HG02763 (cell line): ENCODE data around the gene CEP104.

Source experiments
- ATAC-seq: cut with Tn5 transposase; IDR thresholded peaks from one replicate; pipeline ENCODE4 v1.9.1; 2021; ENCODE audit warnings: mild to moderate bottlenecking, moderate library complexity; ENCODE audit not compliant: unreplicated experiment

Gene CEP104

GRCh38 chr1:3856923-3857790, at the start of gene CEP104, which contains the start of gene DFFB:
CEP104 (minus strand) TSS chr1:3857211; CDS start chr1:3852407, 4,804 bp downstream.
DFFB (plus strand) TSS chr1:3857476; CDS start chr1:3857604, 128 bp downstream.
- ATAC-seq = peak; percentile 95

- no peak for ATAC-seq
These were observed 49.6 kb upstream of the CEP104 start for GRCh38 chr1:3906672-3907020.

GRCh38 chr1:3905953-3906671, 49.1 kb upstream of the CEP104 start:
- ATAC-seq = no peak

GRCh38 chr1:3905266-3905952, 48.4 kb upstream of the CEP104 start:
- no peak for ATAC-seq

GRCh38 chr1:3904843-3905185, 47.8 kb upstream of the CEP104 start:
- ATAC-seq = no peak

- ATAC-seq = no peak
These were observed 47.2 kb upstream of the CEP104 start for GRCh38 chr1:3904006-3904842.

- ATAC-seq = no peak
These were observed 46.4 kb upstream of the CEP104 start for GRCh38 chr1:3903141-3904005.

- ATAC-seq = no peak
These were observed 45.6 kb upstream of the CEP104 start for GRCh38 chr1:3902571-3903091.

GRCh38 chr1:3902111-3902511, 45.1 kb upstream of the CEP104 start:
- no peak for ATAC-seq

- ATAC-seq = peak; percentile 39
These were observed 44.0 kb upstream of the CEP104 start for GRCh38 chr1:3900969-3901529.

- peak; percentile 70 for ATAC-seq
These were observed 43.3 kb upstream of the CEP104 start, which contains the start of gene C1orf174 for GRCh38 chr1:3900150-3900968. C1orf174 (minus strand) TSS chr1:3900272; CDS start chr1:3900186, 86 bp downstream.

- peak; percentile 1 for ATAC-seq
These were observed 42.7 kb upstream of the CEP104 start for GRCh38 chr1:3899754-3900149.

- ATAC-seq = no peak
These were observed 42.2 kb upstream of the CEP104 start for GRCh38 chr1:3898994-3899753.

GRCh38 chr1:3898475-3898735, 41.4 kb upstream of the CEP104 start:
- ATAC-seq = no peak

GRCh38 chr1:3896396-3897000, 39.5 kb upstream of the CEP104 start:
- ATAC-seq = no peak

GRCh38 chr1:3895951-3896325, 38.9 kb upstream of the CEP104 start:
- ATAC-seq = no peak

GRCh38 chr1:3895279-3895950, 38.4 kb upstream of the CEP104 start:
- no peak for ATAC-seq
